HG03196 (cell line): ENCODE results near the gene DNAH8.

Source experiments
- ATAC-seq: cut with Tn5 transposase; IDR thresholded peaks from one replicate; pipeline ENCODE4 v1.9.1; 2021; ENCODE audit not compliant: unreplicated experiment

The DNAH8 gene

GRCh38 chr6:38944655-38945279, 229.7 kb downstream of the DNAH8 start:
- no peak for ATAC-seq

GRCh38 chr6:38955861-38956260, 240.8 kb downstream of the DNAH8 start:
- ATAC-seq = no peak

GRCh38 chr6:38957426-38957825, 242.3 kb downstream of the DNAH8 start:
- ATAC-seq = no peak

GRCh38 chr6:38959138-38959537, 244.0 kb downstream of the DNAH8 start:
- ATAC-seq = no peak

- no peak for ATAC-seq
Measured at GRCh38 chr6:38968702-38969149, 253.6 kb downstream of the DNAH8 start.

- ATAC-seq = no peak
Measured at GRCh38 chr6:38973178-38974057, 258.3 kb downstream of the DNAH8 start.

GRCh38 chr6:38974389-38975151, 259.5 kb downstream of the DNAH8 start:
- ATAC-seq = no peak

GRCh38 chr6:38975621-38976049, 260.5 kb downstream of the DNAH8 start:
- ATAC-seq = no peak

GRCh38 chr6:38976051-38976450, 260.9 kb downstream of the DNAH8 start:
- no peak for ATAC-seq

GRCh38 chr6:38976801-38977500, 261.8 kb downstream of the DNAH8 start:
- no peak for ATAC-seq

- ATAC-seq = no peak
Measured at GRCh38 chr6:38978139-38978704, 263.1 kb downstream of the DNAH8 start.

- no peak for ATAC-seq
Measured at GRCh38 chr6:38982470-38982869, 267.4 kb downstream of the DNAH8 start.

GRCh38 chr6:38984723-38985122, 269.6 kb downstream of the DNAH8 start:
- no peak for ATAC-seq

GRCh38 chr6:38985839-38986238, 270.7 kb downstream of the DNAH8 start:
- no peak for ATAC-seq

GRCh38 chr6:38987503-38987902, 272.4 kb downstream of the DNAH8 start:
- no peak for ATAC-seq

- ATAC-seq = no peak
Measured at GRCh38 chr6:38988736-38989449, 273.8 kb downstream of the DNAH8 start.

GRCh38 chr6:38990475-38990874, 275.4 kb downstream of the DNAH8 start:
- ATAC-seq = no peak

- no peak for ATAC-seq
Measured at GRCh38 chr6:38996676-38997075, 281.6 kb downstream of the DNAH8 start.

GRCh38 chr6:38997128-38997761, 282.1 kb downstream of the DNAH8 start:
- no peak for ATAC-seq
